Measurements from ENCODE around the gene PRG2. TPM values are rescaled to one million over a fixed set of nuclear protein-coding genes. Genes with fewer than 3 reads are reported as not detected.

Gene PRG2
- total and polyA plus RNA-seq, 2 donors (not counting 1 experiment from before 2014, with no cell fraction given), result 0.07 TPM; not detected in 1

DNA sequence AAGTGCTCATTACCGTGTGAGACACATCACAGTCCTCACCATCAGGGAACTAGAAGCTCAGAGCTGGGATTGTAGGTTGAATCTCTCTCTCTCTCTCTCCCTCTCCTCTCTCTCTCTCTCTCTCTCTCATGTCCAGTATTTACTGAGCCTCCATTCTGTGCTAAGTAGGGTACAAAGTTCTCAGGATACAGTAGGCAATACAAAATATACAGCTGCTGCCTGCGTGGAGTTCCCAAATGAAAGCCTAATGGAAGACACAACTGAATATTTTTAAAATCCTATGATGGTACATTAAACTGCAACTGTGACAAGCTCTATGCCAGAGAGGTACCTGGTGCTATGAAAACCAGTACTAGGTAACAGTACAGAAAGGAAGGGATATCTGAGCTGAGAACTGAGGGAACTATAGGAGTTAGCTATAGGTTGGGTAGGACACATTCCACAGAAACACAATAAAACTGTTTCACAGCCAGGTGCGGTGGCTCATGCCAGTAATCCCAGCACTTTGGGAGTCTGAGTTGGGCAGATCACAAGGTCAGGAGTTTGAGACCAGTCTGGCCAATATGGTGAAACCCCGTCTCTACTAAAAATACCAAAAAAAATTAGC lies 9.6 kb upstream of the PRG2 start:
- Mint-ChIP-seq H3K4me3 (no peak overlapping the region), H3K27me3 (no peaks in the 10 kb centered on the region), H3K4me1 (peaks cover 4% of the 10 kb centered on the region), H3K27ac (no peak overlapping the region), H3K9me3 (ENCODE audit: insufficient read depth) (no peaks in the 10 kb centered on the region)
- Histone ChIP-seq H3K4me3 (ENCODE audit: control extremely low read depth in 1 of 5, extremely low read depth in 1 of 5, insufficient read depth in 1 of 5, low read depth in 2 of 5, low read length in 4 of 5) (no peak overlapping the region), H4K20me1 (ENCODE audit: control insufficient read depth, insufficient read depth, low read length, poor library complexity, severe bottlenecking) (no peaks in the 10 kb centered on the region), H3K27me3 (replicated peaks in 1 of 4; ENCODE audit: control extremely low read depth in 1 of 4, control insufficient read depth in 3 of 4, insufficient read depth in 4 of 4, low read length in 3 of 4) (no peaks in the 10 kb centered on the region), H3K9ac (ENCODE audit: low read length) (no peak overlapping the region), H2AFZ (ENCODE audit: insufficient read depth, low read depth, low read length, poor library complexity, severe bottlenecking) (no peak overlapping the region), H3K79me2 (ENCODE audit: control insufficient read depth, insufficient read depth, low read length) (no peaks in the 10 kb centered on the region), H3K27ac (ENCODE audit: low read length in 2 of 2) (no peak overlapping the region), H3K4me2 (replicated peaks; ENCODE audit: low read depth, low read length, poor library complexity, severe bottlenecking) (no peak overlapping the region), H3K9me3 (ENCODE audit: control extremely low read depth in 1 of 3, control insufficient read depth in 2 of 3, insufficient read depth in 1 of 3, low read length in 2 of 3) (peaks cover 0 to 3% (median 0%) of the 10 kb centered on the region in 3 donors), H3K4me1 (ENCODE audit: control insufficient read depth in 2 of 2, insufficient read depth in 2 of 2, low read length in 2 of 2) (no peaks in the 10 kb centered on the region), H3K36me3 (replicated peaks in 1 of 2; ENCODE audit: control extremely low read depth in 1 of 2, control insufficient read depth in 1 of 2, extremely low read depth in 1 of 2, insufficient read depth in 2 of 2, low read length in 1 of 2) (no peaks in the 10 kb centered on the region)
- ATAC-seq (ENCODE audit: low read depth) (no peak), DNase-seq (no peak)
- TF ChIP-seq, protein P1, sequence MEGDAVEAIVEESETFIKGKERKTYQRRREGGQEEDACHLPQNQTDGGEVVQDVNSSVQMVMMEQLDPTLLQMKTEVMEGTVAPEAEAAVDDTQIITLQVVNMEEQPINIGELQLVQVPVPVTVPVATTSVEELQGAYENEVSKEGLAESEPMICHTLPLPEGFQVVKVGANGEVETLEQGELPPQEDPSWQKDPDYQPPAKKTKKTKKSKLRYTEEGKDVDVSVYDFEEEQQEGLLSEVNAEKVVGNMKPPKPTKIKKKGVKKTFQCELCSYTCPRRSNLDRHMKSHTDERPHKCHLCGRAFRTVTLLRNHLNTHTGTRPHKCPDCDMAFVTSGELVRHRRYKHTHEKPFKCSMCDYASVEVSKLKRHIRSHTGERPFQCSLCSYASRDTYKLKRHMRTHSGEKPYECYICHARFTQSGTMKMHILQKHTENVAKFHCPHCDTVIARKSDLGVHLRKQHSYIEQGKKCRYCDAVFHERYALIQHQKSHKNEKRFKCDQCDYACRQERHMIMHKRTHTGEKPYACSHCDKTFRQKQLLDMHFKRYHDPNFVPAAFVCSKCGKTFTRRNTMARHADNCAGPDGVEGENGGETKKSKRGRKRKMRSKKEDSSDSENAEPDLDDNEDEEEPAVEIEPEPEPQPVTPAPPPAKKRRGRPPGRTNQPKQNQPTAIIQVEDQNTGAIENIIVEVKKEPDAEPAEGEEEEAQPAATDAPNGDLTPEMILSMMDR (IDR thresholded peaks at IDR 0.05), result no peak
- TF ChIP-seq EZH2 (IDR thresholded peaks at IDR 0.05; ENCODE audit: borderline replicate concordance, insufficient read depth, low read depth, low read length, poor library complexity, severe bottlenecking), result no peak
- ChIA-PET POLR2A (no interaction called here), CTCF (no interaction called here)
- intact Hi-C loops (cut with micrococcal nuclease), result no loop called here
- WGBS (ENCODE audit: insufficient coverage), result 94% methylated on average over 3 of the region's 4 CpGs

DNA sequence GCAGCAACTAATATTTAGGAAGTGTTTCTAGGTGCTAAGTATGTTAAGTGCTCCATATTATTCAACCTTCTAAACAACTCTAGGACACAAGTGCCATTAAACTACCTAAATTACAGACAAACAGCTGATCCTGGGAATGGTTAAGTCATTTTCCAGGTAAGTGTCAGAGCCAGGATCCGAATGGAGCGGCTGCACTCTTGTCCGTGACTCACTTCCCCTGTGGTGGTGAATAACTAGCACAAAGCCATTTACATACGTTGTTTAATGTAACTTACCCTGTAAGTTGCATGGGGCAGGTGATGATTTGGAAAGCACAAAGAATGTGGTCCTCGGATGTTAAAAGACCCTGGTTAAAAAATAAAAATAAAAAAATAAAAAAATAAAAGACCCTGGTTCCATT lies 8.8 kb upstream of the PRG2 start:
- no peak for ATAC-seq (ENCODE audit: low read depth)
- Histone ChIP-seq H3K4me2 (replicated peaks; ENCODE audit: low read depth, low read length, poor library complexity, severe bottlenecking) (no peak overlapping the region), H3K9me3 (ENCODE audit: control extremely low read depth in 1 of 3, control insufficient read depth in 2 of 3, insufficient read depth in 1 of 3, low read length in 2 of 3) (peaks cover 0 to 3% (median 0%) of the 10 kb centered on the region in 3 donors), H3K4me1 (ENCODE audit: control insufficient read depth in 2 of 2, insufficient read depth in 2 of 2, low read length in 2 of 2) (no peaks in the 10 kb centered on the region), H3K27me3 (replicated peaks in 1 of 4; ENCODE audit: control extremely low read depth in 1 of 4, control insufficient read depth in 3 of 4, insufficient read depth in 4 of 4, low read length in 3 of 4) (no peaks in the 10 kb centered on the region), H2AFZ (ENCODE audit: insufficient read depth, low read depth, low read length, poor library complexity, severe bottlenecking) (no peak overlapping the region), H3K36me3 (replicated peaks in 1 of 2; ENCODE audit: control extremely low read depth in 1 of 2, control insufficient read depth in 1 of 2, extremely low read depth in 1 of 2, insufficient read depth in 2 of 2, low read length in 1 of 2) (no peaks in the 10 kb centered on the region), H3K79me2 (ENCODE audit: control insufficient read depth, insufficient read depth, low read length) (no peaks in the 10 kb centered on the region), H3K27ac (ENCODE audit: low read length in 2 of 2) (no peak overlapping the region), H4K20me1 (ENCODE audit: control insufficient read depth, insufficient read depth, low read length, poor library complexity, severe bottlenecking) (no peaks in the 10 kb centered on the region), H3K4me3 (ENCODE audit: control extremely low read depth in 1 of 5, extremely low read depth in 1 of 5, insufficient read depth in 1 of 5, low read depth in 2 of 5, low read length in 4 of 5) (no peak overlapping the region), H3K9ac (ENCODE audit: low read length) (no peak overlapping the region)
- ChIA-PET POLR2A (no interaction called here), CTCF (no interaction called here)
- no peak for DNase-seq
- Mint-ChIP-seq H3K4me1 (peaks cover 4% of the 10 kb centered on the region), H3K4me3 (no peak overlapping the region), H3K27ac (no peak overlapping the region), H3K27me3 (no peaks in the 10 kb centered on the region), H3K9me3 (ENCODE audit: insufficient read depth) (no peaks in the 10 kb centered on the region)
- no CpG with 5 or more reads among the region's 5 CpGs for WGBS (ENCODE audit: insufficient coverage)
- no peak for TF ChIP-seq EZH2 (IDR thresholded peaks at IDR 0.05; ENCODE audit: borderline replicate concordance, insufficient read depth, low read depth, low read length, poor library complexity, severe bottlenecking)
- TF ChIP-seq, protein P1 (IDR thresholded peaks at IDR 0.05), result no peak
- intact Hi-C loops (cut with micrococcal nuclease), result no loop called here

All from B cell (primary cell).